ACC112 (cell line): ENCODE measurements around the gene DOK1.

ENCODE experiments used
- H2AFZ ChIP-seq: fragments of 200-600 bp; sonication (generic); one replicate; pipeline ENCODE4 v1.6.0; 2017; ENCODE audit warnings: antibody characterized with exemption, low read length; ENCODE audit not compliant: unreplicated experiment
- H3K27ac ChIP-seq: fragments of 200-600 bp; sonication (generic); 2 replicates; pipeline ENCODE4 v1.5.1; 2014; ENCODE audit warnings: low read depth, mild to moderate bottlenecking, antibody characterized with exemption, low read length, moderate library complexity
- H3K27me3 ChIP-seq: fragments of 200-600 bp; sonication (generic); 2 replicates; pipeline ENCODE4 v1.6.1; 2014; ENCODE audit warnings: mild to moderate bottlenecking, antibody characterized with exemption, low read length, moderate library complexity, mixed read lengths; ENCODE audit not compliant: insufficient read depth
- H3K36me3 ChIP-seq: fragments of 200-600 bp; sonication (generic); 2 replicates; pipeline ENCODE4 v1.6.1; 2016; ENCODE audit warnings: mild to moderate bottlenecking, antibody characterized with exemption, low read length, moderate library complexity, mixed read lengths; ENCODE audit not compliant: insufficient read depth
- H3K4me1 ChIP-seq: fragments of 200-600 bp; sonication (generic); one replicate; pipeline ENCODE4 v1.6.1; 2016; ENCODE audit warnings: low read length, mixed read lengths; ENCODE audit not compliant: insufficient read depth, unreplicated experiment, control insufficient read depth
- H3K4me3 ChIP-seq: fragments of 200-600 bp; sonication (generic); 2 replicates; pipeline ENCODE4 v1.5.1; 2014; ENCODE audit warnings: mild to moderate bottlenecking, low read depth, low read length
- H3K79me2 ChIP-seq: fragments of 200-600 bp; sonication (generic); one replicate; pipeline ENCODE4 v1.6.0; 2016; ENCODE audit warnings: low read length; ENCODE audit not compliant: control insufficient read depth, unreplicated experiment, insufficient read depth

The DOK1 gene

GRCh38 chr2:74514368-74515270 lies 39.9 kb upstream of the DOK1 start, which contains the start of gene TLX2:
Gene TLX2, plus strand, starts transcription at chr2:74514450. Its CDS starts 357 bp downstream, at chr2:74514807.
- H2AFZ ChIP-seq = no peak within 1 kb of the TSS
- H3K27ac ChIP-seq = no peak within 1 kb of the TSS
- peaks cover 79% of the 10 kb centered on the region for H3K27me3 ChIP-seq
- H3K36me3 ChIP-seq = no peaks in the 10 kb centered on the region
- peaks cover 6% of the 10 kb centered on the region for H3K4me1 ChIP-seq
- peak within 1 kb of the TSS; percentile 59 for H3K4me3 ChIP-seq
- no peaks in the 10 kb centered on the region for H3K79me2 ChIP-seq

GRCh38 chr2:74515271-74515980 lies 39.1 kb upstream of the DOK1 start:
- Histone ChIP-seq H3K36me3 (no peaks in the 10 kb centered on the region), H3K79me2 (no peaks in the 10 kb centered on the region), H3K27ac (no peak overlapping the region), H3K27me3 (peaks cover 87% of the 10 kb centered on the region), H3K4me1 (peaks cover 6% of the 10 kb centered on the region), H2AFZ (no peak overlapping the region), H3K4me3 (peak overlapping the region; percentile 62; the same call in 1 of the 2 replicates)

- no peaks in the 10 kb centered on the region for H3K79me2 ChIP-seq
- H3K4me3 ChIP-seq = peak overlapping the region; percentile 62; the same call in 1 of the 2 replicates
- H3K27me3 ChIP-seq = peaks cover 87% of the 10 kb centered on the region
- no peak overlapping the region for H3K27ac ChIP-seq
- H3K4me1 ChIP-seq = peaks cover 5% of the 10 kb centered on the region
- no peaks in the 10 kb centered on the region for H3K36me3 ChIP-seq
- no peak overlapping the region for H2AFZ ChIP-seq
Measured at GRCh38 chr2:74515981-74516633, 38.4 kb upstream of the DOK1 start.

- Histone ChIP-seq H3K27me3 (peaks cover 85% of the 10 kb centered on the region), H2AFZ (no peak overlapping the region), H3K79me2 (no peaks in the 10 kb centered on the region), H3K27ac (no peak overlapping the region), H3K36me3 (no peaks in the 10 kb centered on the region), H3K4me1 (no peaks in the 10 kb centered on the region), H3K4me3 (peak overlapping the region; percentile 62; the same call in 1 of the 2 replicates)
Measured at GRCh38 chr2:74516650-74517049, 37.9 kb upstream of the DOK1 start.

- Histone ChIP-seq H3K36me3 (peaks cover 15% of the 10 kb centered on the region; the same call in 1 of the 2 replicates), H2AFZ (no peak overlapping the region), H3K27me3 (peaks cover 36% of the 10 kb centered on the region), H3K27ac (no peak overlapping the region), H3K4me3 (no peak overlapping the region), H3K79me2 (peaks cover 5% of the 10 kb centered on the region), H3K4me1 (no peaks in the 10 kb centered on the region)
Measured at GRCh38 chr2:74522516-74522915, 32.0 kb upstream of the DOK1 start.

- peaks cover 15% of the 10 kb centered on the region; the same call in 1 of the 2 replicates for H3K36me3 ChIP-seq
- peaks cover 20% of the 10 kb centered on the region for H3K79me2 ChIP-seq
- no peak overlapping the region for H3K27ac ChIP-seq
- peaks cover 11% of the 10 kb centered on the region for H3K4me1 ChIP-seq
- no peak overlapping the region for H3K4me3 ChIP-seq
- no peak overlapping the region for H2AFZ ChIP-seq
- H3K27me3 ChIP-seq = peaks cover 21% of the 10 kb centered on the region
Measured at GRCh38 chr2:74524005-74524404, 30.5 kb upstream of the DOK1 start.

GRCh38 chr2:74524955-74525716 lies 29.4 kb upstream of the DOK1 start:
- peaks cover 10% of the 10 kb centered on the region for H3K27me3 ChIP-seq
- peaks cover 26% of the 10 kb centered on the region for H3K79me2 ChIP-seq
- no peak overlapping the region for H2AFZ ChIP-seq
- H3K4me3 ChIP-seq = no peak overlapping the region
- peaks cover 11% of the 10 kb centered on the region for H3K4me1 ChIP-seq
- peaks cover 15% of the 10 kb centered on the region; the same call in 1 of the 2 replicates for H3K36me3 ChIP-seq
- H3K27ac ChIP-seq = no peak overlapping the region

- Histone ChIP-seq H3K27me3 (peaks cover 6% of the 10 kb centered on the region; the same call in 1 of the 2 replicates), H3K4me3 (no peak within 1 kb of the TSS), H3K27ac (no peak within 1 kb of the TSS), H3K36me3 (peaks cover 15% of the 10 kb centered on the region; the same call in 1 of the 2 replicates), H2AFZ (no peak within 1 kb of the TSS), H3K79me2 (peaks cover 32% of the 10 kb centered on the region), H3K4me1 (peaks cover 12% of the 10 kb centered on the region)
Measured at GRCh38 chr2:74525717-74526648, 28.5 kb upstream of the DOK1 start, which contains the start of gene DQX1. Gene DQX1, minus strand, starts transcription at chr2:74526231. Its CDS starts 502 bp downstream, at chr2:74525729.

GRCh38 chr2:74526649-74527230 lies 27.8 kb upstream of the DOK1 start:
- Histone ChIP-seq H3K36me3 (peaks cover 15% of the 10 kb centered on the region; the same call in 1 of the 2 replicates), H2AFZ (no peak overlapping the region), H3K27me3 (peaks cover 6% of the 10 kb centered on the region; the same call in 1 of the 2 replicates), H3K79me2 (peaks cover 36% of the 10 kb centered on the region), H3K4me3 (no peak overlapping the region), H3K27ac (no peak overlapping the region), H3K4me1 (peaks cover 19% of the 10 kb centered on the region)
